Upper lobe of right lung (tissue), 1 donor: ENCODE results near the gene GPR153. TPM values are rescaled to one million over a fixed set of nuclear protein-coding genes. Genes with fewer than 3 reads are reported as not detected.

Source experiments
- ATAC-seq: fragments of 200-7000 bp; cut with Tn5 transposase; one replicate; pipeline ENCODE4 v1.9.1; 2020; ENCODE audit warnings: mild to moderate bottlenecking, moderate library complexity
- DNase-seq: peaks from one replicate; pipeline ENCODE4 v3.0.0-alpha.2; 2020
- H3K27ac ChIP-seq: fragments of 200-600 bp; one replicate; pipeline ENCODE4 v1.8.0; 2022
- H3K27me3 ChIP-seq: fragments of 200-600 bp; one replicate; pipeline ENCODE4 v1.8.0; 2022; ENCODE audit warnings: mild to moderate bottlenecking
- H3K36me3 ChIP-seq: fragments of 200-600 bp; one replicate; pipeline ENCODE4 v1.8.0; 2022
- H3K4me1 ChIP-seq: fragments of 200-600 bp; one replicate; pipeline ENCODE4 v1.8.0; 2022
- H3K4me3 ChIP-seq: fragments of 200-600 bp; one replicate; pipeline ENCODE4 v1.8.0; 2022; ENCODE audit warnings: mild to moderate bottlenecking
- H3K9me3 ChIP-seq: fragments of 200-600 bp; one replicate; pipeline ENCODE4 v1.8.0; 2022
- CTCF ChIP-seq: fragments of 200-600 bp; IDR thresholded peaks from one replicate; pipeline ENCODE4 v1.8.0; 2022; ENCODE audit warnings: antibody characterized with exemption
- intact Hi-C: fragments of 100-400 bp; cut with DNase I; formaldehyde crosslinking; loops from one replicate; pipeline ENCODE4 v1.11.0; 2022
- total RNA-seq: library from RNA; stranded (reverse); fragmentation: NEBNext Ultra II Directional; extraction: Animal tissue kit (Norgen Biotek cat#: 25700); gene quantifications from one replicate; pipeline ENCODE4 v1.2.1, GENCODE V29; 2021
- donor health status: DM: no; HTN: yes; CAD: no; lungs with severe emphysema.

The GPR153 gene
- total RNA-seq, 1 donor from 2014 or later: 16.9 TPM

- Histone ChIP-seq H3K27me3 (no peaks in the 10 kb centered on the region), H3K36me3 (no peaks in the 10 kb centered on the region), H3K27ac (no peak overlapping the region), H3K4me1 (no peaks in the 10 kb centered on the region), H3K4me3 (no peak overlapping the region), H3K9me3 (no peaks in the 10 kb centered on the region)
- intact Hi-C loops: no loop called here
- no peak for DNase-seq
- no peak for ATAC-seq
- no peak for TF ChIP-seq CTCF
These were observed 9.5 kb upstream of the GPR153 start for GRCh38 chr1:6270401-6270800.

- Histone ChIP-seq H3K4me3 (no peak overlapping the region), H3K27me3 (no peaks in the 10 kb centered on the region), H3K27ac (no peak overlapping the region), H3K36me3 (no peaks in the 10 kb centered on the region), H3K9me3 (no peaks in the 10 kb centered on the region), H3K4me1 (no peaks in the 10 kb centered on the region)
- DNase-seq (no peak), ATAC-seq (no peak)
- intact Hi-C loops: no loop called here
- TF ChIP-seq CTCF: no peak
These were observed 9.0 kb upstream of the GPR153 start for GRCh38 chr1:6269720-6270400.

GRCh38 chr1:6269296-6269695 lies 8.4 kb upstream of the GPR153 start:
- no peaks in the 10 kb centered on the region for H3K27me3 ChIP-seq
- no peak overlapping the region for H3K4me3 ChIP-seq
- no peaks in the 10 kb centered on the region for H3K36me3 ChIP-seq
- intact Hi-C loops: no loop called here
- ATAC-seq (no peak), DNase-seq (no peak)
- H3K9me3 ChIP-seq: no peaks in the 10 kb centered on the region
- H3K4me1 ChIP-seq: no peaks in the 10 kb centered on the region
- no peak for TF ChIP-seq CTCF
- no peak overlapping the region for H3K27ac ChIP-seq

- Histone ChIP-seq H3K4me1 (no peaks in the 10 kb centered on the region), H3K36me3 (no peaks in the 10 kb centered on the region), H3K9me3 (no peaks in the 10 kb centered on the region), H3K4me3 (no peak overlapping the region), H3K27ac (no peak overlapping the region), H3K27me3 (no peaks in the 10 kb centered on the region)
- no peak for ATAC-seq
- intact Hi-C loops: no loop called here
- no peak for TF ChIP-seq CTCF
- DNase-seq: no peak
These were observed 7.5 kb upstream of the GPR153 start for GRCh38 chr1:6268415-6268814.

GRCh38 chr1:6267686-6268322 lies 6.9 kb upstream of the GPR153 start:
- TF ChIP-seq CTCF: no peak
- intact Hi-C loops: no loop called here
- H3K4me1 ChIP-seq: peaks cover under 1% of the 10 kb centered on the region
- H3K9me3 ChIP-seq: no peaks in the 10 kb centered on the region
- H3K4me3 ChIP-seq: no peak overlapping the region
- H3K27me3 ChIP-seq: no peaks in the 10 kb centered on the region
- no peaks in the 10 kb centered on the region for H3K36me3 ChIP-seq
- DNase-seq (no peak), ATAC-seq (no peak)
- H3K27ac ChIP-seq: no peak overlapping the region
